DMS53 treated with DMSO at 0.1 percent for 48 hours (cell line): ENCODE results near the gene EIF4H.
"Not testable (repeated sequence)": the region's sequence is repeated elsewhere in the genome, so short reads cannot be mapped to it uniquely, and the experiment has no call there.

ENCODE experiments used
- DNase-seq: peaks from one replicate; lab custom pipeline; 2025; ENCODE audit not compliant: unreplicated experiment; lab: John Stamatoyannopoulos, UW

The EIF4H gene

DNA sequence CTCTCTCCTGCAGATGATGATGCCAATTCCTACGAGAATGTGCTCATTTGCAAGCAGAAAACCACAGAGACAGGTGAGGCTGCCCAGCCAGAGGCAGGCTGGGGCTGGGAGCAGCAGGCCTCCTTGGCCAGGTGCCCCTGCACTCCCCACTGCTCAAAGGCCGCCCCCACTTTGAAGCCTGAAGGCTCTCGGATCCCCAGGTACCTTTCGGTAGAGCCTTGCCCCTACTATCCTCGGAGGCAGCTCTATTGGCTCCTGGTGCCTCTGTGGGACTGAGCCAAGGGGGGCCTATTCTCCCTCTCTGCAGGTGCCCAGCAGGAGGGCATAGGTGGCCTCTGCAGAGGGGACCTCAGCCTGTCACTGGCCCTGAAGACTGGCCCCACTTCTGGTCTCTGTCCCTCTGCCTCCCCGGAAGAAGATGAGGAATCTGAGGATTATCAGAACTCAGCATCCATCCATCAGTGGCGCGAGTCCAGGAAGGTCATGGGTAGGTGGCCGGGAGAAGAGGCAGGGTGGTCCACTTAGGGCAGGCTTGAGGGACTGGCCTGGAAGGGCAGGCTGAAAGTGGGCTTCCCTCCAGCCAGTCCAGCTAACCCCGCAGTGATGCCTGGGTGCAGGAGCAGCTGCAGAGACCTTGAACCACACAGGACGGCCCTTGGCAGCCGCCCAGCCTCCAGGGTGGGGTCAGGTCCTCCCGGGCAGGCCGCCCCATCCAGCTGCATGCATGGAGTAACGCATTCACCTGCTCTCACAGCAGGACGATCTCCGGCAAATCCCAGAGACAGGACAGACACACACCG is 49.8 kb downstream of the EIF4H start:
- no peak for DNase-seq

DNA sequence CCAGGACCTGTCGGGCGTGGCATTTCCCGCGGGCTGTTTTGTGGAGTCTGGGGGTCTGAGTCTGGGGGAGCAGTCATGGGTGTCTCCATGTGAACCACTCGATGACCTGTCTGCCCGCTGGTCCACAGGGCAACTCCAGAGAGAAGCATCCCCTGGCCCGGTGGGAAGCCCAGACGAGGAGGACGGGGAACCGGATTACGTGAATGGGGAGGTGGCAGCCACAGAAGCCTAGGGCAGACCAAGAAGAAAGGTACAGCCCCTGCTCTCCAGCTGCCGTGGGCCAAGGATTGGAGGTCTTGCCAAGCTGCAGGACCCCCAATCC is 50.3 kb downstream of the EIF4H start:
- DNase-seq: no peak

DNA sequence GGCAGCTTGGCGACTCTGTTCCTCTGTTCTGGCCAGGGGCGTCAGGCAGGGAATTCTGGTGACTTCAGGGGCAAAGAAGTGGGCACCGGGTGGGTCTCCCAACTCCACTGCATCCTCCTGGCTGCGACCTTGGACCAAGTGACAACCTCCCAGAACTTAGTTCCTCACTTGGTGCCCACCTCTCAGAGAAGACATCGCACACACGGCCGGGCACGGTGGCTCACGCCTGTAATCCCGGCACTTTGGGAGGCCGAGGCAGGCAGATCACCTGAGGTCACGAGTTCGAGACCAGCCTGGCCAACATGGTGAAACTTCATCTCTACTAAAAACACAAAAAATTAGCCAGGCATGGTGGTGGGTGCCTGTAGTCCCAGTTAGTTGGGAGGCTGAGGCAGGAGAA is 50.8 kb downstream of the EIF4H start:
- not testable (repeated sequence) for DNase-seq

DNA sequence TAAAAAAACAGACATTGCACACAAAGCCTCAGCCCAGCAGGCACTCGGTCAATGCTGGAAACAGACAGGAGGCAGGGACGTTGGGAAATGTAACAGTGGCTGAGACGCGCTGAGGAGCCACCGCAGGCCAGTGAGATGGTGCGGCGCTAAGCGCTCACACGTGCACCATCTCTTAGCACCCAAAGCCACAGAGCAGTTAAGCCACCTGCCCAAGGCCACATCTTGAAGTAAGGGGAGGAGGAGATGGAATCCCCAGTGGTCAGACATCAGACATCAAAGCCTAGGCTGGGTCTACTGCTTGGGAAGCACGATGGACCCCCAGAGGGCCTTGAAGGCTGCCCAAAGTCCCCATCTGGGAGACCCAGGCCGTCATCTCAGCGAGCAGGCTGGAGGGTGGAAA is 51.2 kb downstream of the EIF4H start:
- no peak for DNase-seq

DNA sequence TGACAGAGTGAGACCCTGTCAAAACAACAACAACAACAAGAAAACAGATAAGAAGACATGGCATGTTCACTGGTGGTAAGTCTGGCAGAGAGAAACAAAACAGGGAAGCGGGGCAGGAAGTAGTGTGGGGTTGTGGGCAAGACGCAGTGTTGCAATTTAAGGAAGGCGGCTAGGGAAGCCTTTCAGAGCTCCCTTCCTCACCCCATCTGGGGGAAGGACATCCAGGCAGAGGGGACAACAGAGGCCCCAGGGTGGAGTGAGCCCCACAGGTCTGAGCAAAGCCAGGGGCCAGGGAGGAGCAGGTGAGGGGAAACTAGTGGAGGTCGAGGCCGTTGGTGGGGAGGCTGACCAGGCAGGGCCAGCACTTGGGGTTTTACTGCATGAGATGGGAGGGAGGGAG is 52.5 kb downstream of the EIF4H start:
- DNase-seq: no peak

DNA sequence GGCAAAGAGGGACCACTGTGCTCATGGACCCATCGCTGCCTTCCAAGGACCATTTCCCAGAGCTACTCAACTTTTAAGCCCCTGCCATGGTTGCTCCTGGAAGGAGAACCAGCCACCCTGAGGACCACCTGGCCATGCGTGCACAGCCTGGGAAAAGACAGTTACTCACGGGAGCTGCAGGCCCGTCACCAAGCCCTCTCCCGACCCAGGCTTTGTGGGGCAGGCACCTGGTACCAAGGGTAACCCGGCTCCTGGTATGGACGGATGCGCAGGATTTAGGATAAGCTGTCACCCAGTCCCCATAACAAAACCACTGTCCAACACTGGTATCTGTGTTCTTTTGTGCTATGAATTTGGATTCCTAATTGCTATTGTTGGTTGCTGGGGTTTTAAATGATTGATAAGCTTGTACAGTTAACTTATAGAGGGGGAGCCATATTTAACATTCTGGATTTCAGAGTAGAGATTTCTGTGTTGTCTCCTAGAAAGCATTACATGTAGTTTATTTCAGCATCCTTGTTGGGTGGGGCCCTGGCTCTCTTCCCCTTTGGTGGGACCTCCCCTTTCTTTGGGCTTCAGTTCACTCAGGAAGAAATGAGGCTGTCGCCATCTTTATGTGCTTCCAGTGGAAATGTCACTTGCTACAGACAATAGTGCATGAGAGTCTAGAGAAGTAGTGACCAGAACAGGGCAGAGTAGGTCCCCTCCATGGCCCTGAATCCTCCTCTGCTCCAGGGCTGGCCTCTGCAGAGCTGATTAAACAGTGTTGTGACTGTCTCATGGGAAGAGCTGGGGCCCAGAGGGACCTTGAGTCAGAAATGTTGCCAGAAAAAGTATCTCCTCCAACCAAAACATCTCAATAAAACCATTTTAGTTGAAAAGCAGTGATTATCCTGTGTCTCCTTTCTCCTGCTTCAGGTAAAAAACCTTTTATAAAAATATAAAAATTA is 55.1 kb downstream of the EIF4H start:
- no peak for DNase-seq

DNA sequence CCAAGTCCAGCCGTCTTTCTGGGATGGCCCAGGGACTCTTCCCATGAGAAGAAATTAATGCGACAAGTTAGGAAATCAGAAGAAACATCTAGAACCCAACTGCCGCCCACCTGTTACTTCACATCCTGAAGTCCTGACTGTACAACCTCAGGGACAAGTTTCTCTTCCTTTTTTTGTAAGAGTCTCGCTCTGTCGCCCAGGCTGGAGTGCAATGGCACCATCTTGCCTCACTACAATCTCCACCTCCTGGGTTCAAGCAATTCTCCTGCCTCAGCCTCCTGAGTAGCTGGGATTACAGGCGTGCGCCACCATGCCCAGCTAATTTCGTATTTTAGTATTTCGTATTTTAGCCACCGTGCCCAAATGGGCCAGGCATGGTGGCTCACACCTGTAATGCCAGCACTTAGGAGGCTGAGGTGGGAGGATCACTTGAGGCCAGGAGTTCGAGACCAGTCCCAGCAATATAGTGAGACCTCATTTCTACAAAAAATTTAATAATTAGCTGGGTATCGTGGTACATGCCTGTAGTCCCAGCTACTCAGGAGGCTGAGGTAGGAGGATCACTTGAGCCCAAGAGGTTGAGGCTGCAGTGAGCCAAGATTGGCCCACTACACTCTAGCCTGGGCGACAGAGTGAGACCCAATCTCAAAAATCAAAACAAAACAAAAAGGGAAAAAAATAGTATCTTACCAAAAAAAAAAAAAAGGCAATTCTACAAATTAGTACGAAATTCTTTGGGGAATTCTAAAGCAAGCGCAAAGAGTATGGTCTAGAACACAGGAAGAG is 56.5 kb downstream of the EIF4H start:
- no peak for DNase-seq

DNA sequence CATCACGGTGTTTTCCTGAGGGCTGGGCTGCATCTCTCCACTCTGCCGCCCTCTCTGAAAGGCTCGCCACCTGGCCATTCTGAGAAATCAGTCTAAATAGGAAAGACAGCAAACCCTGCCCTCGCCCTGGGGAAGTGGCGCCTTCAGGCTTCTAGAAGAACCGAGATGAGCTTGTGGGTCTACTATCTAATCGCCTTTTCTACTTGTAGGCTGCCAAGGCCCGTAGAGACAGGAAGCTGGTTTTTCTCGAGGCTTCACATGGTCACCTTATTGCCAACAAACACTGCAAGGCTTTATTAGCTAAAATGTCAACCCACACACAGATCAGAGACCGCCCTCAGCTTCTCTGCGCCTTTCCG is 57.1 kb downstream of the EIF4H start:
- DNase-seq: no peak

DNA sequence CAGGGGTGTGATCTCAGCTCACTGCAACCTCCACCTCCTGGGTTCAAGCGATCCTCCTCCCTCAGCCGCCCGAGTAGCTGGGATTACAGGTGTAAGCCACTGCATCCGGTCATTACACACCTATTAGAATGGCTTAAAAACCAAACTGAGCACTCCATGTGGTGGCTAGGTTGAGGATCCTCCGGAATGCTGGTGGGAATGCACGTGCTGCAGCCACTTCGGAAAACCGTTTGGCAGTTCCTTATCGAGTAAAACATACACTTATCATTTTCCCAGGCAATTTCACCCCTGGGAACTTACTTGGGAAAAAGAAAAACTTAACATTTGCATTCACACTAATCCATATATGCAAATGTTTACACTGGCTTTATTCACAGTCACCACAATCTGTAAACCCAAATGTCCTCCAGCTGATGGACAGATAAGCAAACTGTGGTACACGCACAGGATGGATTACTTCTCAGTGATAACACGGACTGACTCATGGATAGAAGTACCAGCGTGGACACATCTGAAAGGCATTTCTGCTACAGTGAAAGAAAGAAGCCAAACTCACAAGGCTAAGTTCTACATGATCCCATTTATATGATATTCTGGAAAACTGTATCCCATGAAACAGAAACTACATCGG is 59.6 kb downstream of the EIF4H start:
- no peak for DNase-seq

DNA sequence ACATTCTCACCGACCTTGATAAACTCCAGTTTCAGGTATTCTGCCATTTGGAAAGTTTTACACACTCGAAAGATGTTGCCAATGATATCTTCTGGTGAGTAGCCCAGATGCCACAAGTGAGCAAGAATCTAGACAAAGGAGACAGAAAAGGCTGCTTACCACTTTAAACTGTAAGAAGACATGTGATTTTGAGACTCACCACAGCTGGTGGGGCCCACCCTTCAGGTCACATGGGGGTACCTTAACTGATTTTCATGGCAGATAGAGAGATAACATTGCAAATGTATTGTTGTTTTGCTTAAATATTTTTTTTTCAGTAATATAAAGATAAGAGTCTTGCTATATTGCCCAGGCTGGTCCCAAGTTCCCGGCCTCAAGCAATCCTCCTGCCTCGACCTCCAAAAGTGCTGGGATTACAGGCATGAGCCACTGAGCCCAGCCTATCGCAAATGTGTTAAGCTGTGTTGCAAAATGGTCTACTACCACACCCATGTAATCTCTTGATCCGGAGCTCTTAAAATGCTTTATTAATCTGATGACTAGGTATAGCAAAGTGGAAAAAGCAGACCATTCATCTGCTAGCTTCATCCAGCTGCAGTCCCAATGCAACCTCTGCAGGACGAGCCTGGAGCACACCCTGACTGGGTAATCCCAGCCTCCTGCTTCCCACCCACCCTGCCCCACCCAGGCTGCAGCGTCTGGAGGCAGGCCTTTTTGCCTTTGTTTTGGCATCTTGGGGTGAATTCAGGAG is 61.5 kb downstream of the EIF4H start:
- no peak for DNase-seq

DNA sequence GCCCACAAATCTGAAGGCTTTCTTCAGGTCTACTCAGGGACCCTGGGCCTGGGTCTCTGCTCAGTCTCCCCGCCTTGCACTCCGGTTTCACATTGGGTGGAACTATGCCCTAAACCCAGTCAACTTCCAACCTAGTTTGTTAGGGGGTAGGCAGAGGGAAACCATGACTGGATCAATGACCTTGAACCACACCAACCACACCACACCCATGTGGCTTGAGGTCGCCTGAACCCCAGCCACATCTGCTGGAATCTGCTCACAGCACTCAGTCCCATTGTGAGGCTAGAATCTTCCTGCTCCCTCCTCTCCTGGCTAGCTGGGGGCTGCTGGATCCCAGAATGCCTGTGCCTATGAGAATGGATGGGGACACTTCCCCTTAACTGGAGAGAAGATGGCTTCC is 62.1 kb downstream of the EIF4H start:
- DNase-seq: no peak

DNA sequence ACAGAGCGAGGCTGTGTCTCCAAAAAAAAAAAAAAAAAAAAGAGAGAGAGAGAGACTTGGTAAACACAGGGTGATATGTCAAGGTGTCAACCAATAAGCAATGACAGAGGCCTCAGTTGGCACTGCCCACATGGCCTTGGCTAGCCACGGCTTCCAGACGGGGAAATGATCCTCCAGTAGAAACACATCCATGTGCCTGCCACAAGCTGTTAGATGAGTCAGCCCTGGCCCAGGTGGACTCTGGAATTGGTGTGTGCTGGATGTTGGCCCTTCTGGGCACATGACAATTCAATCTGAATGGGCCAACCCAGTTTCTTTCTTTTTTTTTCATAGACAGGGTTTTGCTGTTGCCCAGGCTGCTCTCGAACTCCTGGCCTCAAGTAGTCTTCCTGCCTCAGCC is 66.3 kb downstream of the EIF4H start:
- no peak for DNase-seq

DNA sequence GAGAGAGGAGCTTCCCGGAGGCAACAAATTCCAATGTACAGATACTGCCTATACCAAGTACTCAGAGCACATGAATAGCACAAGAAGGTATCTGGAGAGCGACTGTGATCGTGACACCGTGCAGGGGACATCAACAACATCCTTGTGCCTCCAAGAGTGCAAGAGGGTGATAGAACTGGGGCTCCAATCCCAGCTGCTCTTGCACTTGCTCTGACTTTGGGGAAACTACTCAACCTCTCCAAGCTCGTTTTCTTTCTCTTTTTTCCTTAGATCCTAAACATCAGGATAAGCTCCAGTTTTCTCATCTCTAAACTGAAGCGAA is 67.9 kb downstream of the EIF4H start:
- no peak for DNase-seq

DNA sequence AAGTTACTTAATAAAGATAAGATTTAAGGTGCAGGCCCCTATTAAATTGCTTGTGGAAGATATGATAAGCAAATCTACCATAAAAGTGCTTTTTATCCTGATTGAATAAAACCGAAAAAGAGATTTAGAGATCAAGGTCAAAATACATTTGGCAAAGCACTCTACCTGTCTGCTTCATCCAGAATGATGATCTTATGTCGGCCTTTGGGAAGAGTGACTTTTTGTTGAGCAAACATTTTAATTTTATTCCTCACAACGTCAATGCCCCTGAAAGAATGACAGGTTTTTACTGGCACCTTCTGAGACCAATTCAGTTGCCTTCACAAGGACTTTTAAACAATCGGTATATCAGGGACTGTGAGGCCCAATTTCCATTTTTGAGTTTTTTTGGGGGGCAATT is 72.3 kb downstream of the EIF4H start:
- DNase-seq: no peak
